Panc1 (cell line): ENCODE data around the gene MSI2. TPM values are rescaled to one million over a fixed set of nuclear protein-coding genes. Genes with fewer than 3 reads are reported as not detected.

Experiments used
- ATAC-seq: fragments of 200-7000 bp; cut with Tn5 transposase; 2 replicates; pipeline ENCODE4 v1.9.1; 2020; ENCODE audit warnings: mild to moderate bottlenecking, moderate library complexity
- BruUV-seq: library from RNA; stranded (reverse); fragments of 400-500 nt; replicated peaks from 2 replicates; lab custom pipeline; 2021; lab: Mats Ljungman, UMichigan
- CTCF ChIA-PET: fragments of 300-600 bp; sonication (Branson Sonifier 250); formaldehyde crosslinking; loops from one replicate; lab custom pipeline; 2022; ENCODE audit warnings: antibody characterized with exemption; lab: Charles Lee
- POLR2A ChIA-PET: fragments of 300-600 bp; sonication (Branson Sonifier 250); formaldehyde crosslinking; loops from one replicate; lab custom pipeline; 2022; ENCODE audit warnings: antibody characterized with exemption; lab: Charles Lee
- DNase-seq: peaks from one replicate; pipeline ENCODE4 v3.0.0-alpha.2; 2010; ENCODE audit warnings: low read depth, low spot score
- H3K27ac ChIP-seq: 2 replicates; pipeline ENCODE4 v1.5.1; 2011; ENCODE audit warnings: mild to moderate bottlenecking, low read length, inconsistent platforms
- H3K27me3 ChIP-seq: fragments of 200-500 bp; sonication (Bioruptor generic); 2 replicates; pipeline ENCODE4 v1.6.0; 2014; ENCODE audit warnings: low read length, inconsistent platforms; ENCODE audit not compliant: control insufficient read depth, insufficient read depth
- H3K36me3 ChIP-seq: fragments of 200-500 bp; sonication (Bioruptor generic); 2 replicates; pipeline ENCODE4 v1.5.1; 2014; ENCODE audit warnings: inconsistent platforms, mild to moderate bottlenecking, low read length, moderate library complexity; ENCODE audit not compliant: control insufficient read depth, insufficient read depth
- H3K4me1 ChIP-seq: 2 replicates; pipeline ENCODE4 v1.5.1; 2011; ENCODE audit warnings: inconsistent platforms, mild to moderate bottlenecking, low read length, moderate library complexity; ENCODE audit not compliant: control insufficient read depth, insufficient read depth
- H3K4me3 ChIP-seq, 2 experiments: 2 replicates each; pipeline ENCODE4 v1.5.1; 2011 to 2012; ENCODE audit warnings: low read depth in 2 of 2, low read length in 2 of 2, mild to moderate bottlenecking in 2 of 2, inconsistent platforms in 1 of 2, moderate library complexity in 1 of 2
- H3K9me3 ChIP-seq: fragments of 200-500 bp; sonication (Bioruptor generic); 2 replicates; pipeline ENCODE4 v1.5.1; 2014; ENCODE audit warnings: low read depth, mild to moderate bottlenecking, inconsistent platforms, low read length, moderate library complexity; ENCODE audit not compliant: control insufficient read depth, insufficient read depth
- POLR2AphosphoS5 ChIP-seq: IDR thresholded peaks from 2 replicates; pipeline ENCODE4 v1.6.1; 2012; ENCODE audit warnings: mild to moderate bottlenecking, low read depth, low read length, moderate library complexity
- REST ChIP-seq, 2 experiments: IDR thresholded peaks; 2 replicates each; pipeline ENCODE4 v1.6.1; 2011 to 2012; ENCODE audit warnings: low read depth in 2 of 2, control low read depth in 1 of 2, low read length in 1 of 2, mild to moderate bottlenecking in 1 of 2, moderate library complexity in 1 of 2; ENCODE audit not compliant: insufficient read depth in 1 of 2
- SIN3A ChIP-seq: IDR thresholded peaks from 2 replicates; pipeline ENCODE4 v1.6.1; 2012; ENCODE audit warnings: low read depth, mild to moderate bottlenecking, low read length, moderate library complexity, borderline replicate concordance; ENCODE audit not compliant: insufficient read depth
- TCF7L2 ChIP-seq: IDR thresholded peaks from 2 replicates; pipeline ENCODE4 v1.6.1; 2011; ENCODE audit warnings: mild to moderate bottlenecking, low read depth, low read length, inconsistent platforms
- in situ Hi-C: cut with HindIII; loops from 2 replicates; pipeline ENCODE4 v1.10.0; 2016; ENCODE audit warnings: low sequenced_read_pairs, low pct_unique_long_range_greater_than_20kb
- intact Hi-C: fragments of 100-400 bp; cut with micrococcal nuclease; formaldehyde crosslinking; loops from one replicate; pipeline ENCODE4 v1.10.0; 2022; ENCODE audit not compliant: unreplicated experiment
- total RNA-seq: library from RNA; stranded (reverse); gene quantifications from one replicate; pipeline ENCODE4 v1.2.1, GENCODE V29; 2021; ENCODE audit not compliant: unreplicated experiment
- TF ChIP-seq, protein P1 (sequence below): fragments of 450-650 bp; IDR thresholded peaks from 2 replicates; pipeline ENCODE4 v1.5.1; 2017; ENCODE audit warnings: mild to moderate bottlenecking

Gene MSI2
- total RNA-seq, 1 experiment from 2014 or later, result 38.5 TPM

GRCh38 chr17:57532966-57533365 lies 276.6 kb downstream of the MSI2 start:
- Histone ChIP-seq H3K4me1 (no peaks in the 10 kb centered on the region), H3K4me3 (no peak overlapping the region), H3K36me3 (no peaks in the 10 kb centered on the region), H3K27me3 (no peaks in the 10 kb centered on the region), H3K27ac (no peak overlapping the region), H3K9me3 (no peaks in the 10 kb centered on the region)
- no peak for DNase-seq
- no peak for ATAC-seq
- TF ChIP-seq, protein P1, sequence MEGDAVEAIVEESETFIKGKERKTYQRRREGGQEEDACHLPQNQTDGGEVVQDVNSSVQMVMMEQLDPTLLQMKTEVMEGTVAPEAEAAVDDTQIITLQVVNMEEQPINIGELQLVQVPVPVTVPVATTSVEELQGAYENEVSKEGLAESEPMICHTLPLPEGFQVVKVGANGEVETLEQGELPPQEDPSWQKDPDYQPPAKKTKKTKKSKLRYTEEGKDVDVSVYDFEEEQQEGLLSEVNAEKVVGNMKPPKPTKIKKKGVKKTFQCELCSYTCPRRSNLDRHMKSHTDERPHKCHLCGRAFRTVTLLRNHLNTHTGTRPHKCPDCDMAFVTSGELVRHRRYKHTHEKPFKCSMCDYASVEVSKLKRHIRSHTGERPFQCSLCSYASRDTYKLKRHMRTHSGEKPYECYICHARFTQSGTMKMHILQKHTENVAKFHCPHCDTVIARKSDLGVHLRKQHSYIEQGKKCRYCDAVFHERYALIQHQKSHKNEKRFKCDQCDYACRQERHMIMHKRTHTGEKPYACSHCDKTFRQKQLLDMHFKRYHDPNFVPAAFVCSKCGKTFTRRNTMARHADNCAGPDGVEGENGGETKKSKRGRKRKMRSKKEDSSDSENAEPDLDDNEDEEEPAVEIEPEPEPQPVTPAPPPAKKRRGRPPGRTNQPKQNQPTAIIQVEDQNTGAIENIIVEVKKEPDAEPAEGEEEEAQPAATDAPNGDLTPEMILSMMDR, result no peak
- TF ChIP-seq REST (IDR thresholded peaks at IDR 0.05; ENCODE audit: insufficient read depth in 1 of 2, low read depth in 2 of 2, low read length in 1 of 2) (no peak), SIN3A (no peak), POLR2AphosphoS5 (no peak), TCF7L2 (no peak)
- CTCF ChIA-PET, result no interaction called here
- in situ Hi-C loops (no loop called here), intact Hi-C loops (no loop called here)
- POLR2A ChIA-PET, result interaction anchor here (0.6 to 0.7 kb wide), 2 partner anchors 17 to 678 kb away, joined by 3 to 4 read pairs; no protein-coding TSS in a partner anchor
- no TSS peak for BruUV-seq

GRCh38 chr17:57533684-57534305 lies 277.5 kb downstream of the MSI2 start:
- intact Hi-C loops, result no loop called here
- ATAC-seq (no peak), DNase-seq (no peak)
- ChIA-PET CTCF (no interaction called here), POLR2A (no interaction called here)
- BruUV-seq, result no TSS peak
- Histone ChIP-seq H3K27me3 (no peaks in the 10 kb centered on the region), H3K9me3 (no peaks in the 10 kb centered on the region), H3K4me1 (no peaks in the 10 kb centered on the region), H3K27ac (no peak overlapping the region), H3K36me3 (no peaks in the 10 kb centered on the region), H3K4me3 (no peak overlapping the region)
- in situ Hi-C loops, result no loop called here
- TF ChIP-seq TCF7L2, result no peak
- no peak for TF ChIP-seq SIN3A
- no peak for TF ChIP-seq POLR2AphosphoS5
- no peak for TF ChIP-seq REST (IDR thresholded peaks at IDR 0.05; ENCODE audit: insufficient read depth in 1 of 2, low read depth in 2 of 2, low read length in 1 of 2)
- TF ChIP-seq, protein P1, result no peak
